AG04449 (cell line): Measurements from ENCODE around the gene EHMT1.

Experiments used
- CTCF ChIA-PET: fragments of 350-600 bp; formaldehyde crosslinking; extraction: SDS; loops from one replicate; lab custom pipeline; 2021; ENCODE audit warnings: antibody characterized with exemption; lab: Yijun Ruan, JAX
- POLR2A ChIA-PET: fragments of 400-600, 350-600 bp; formaldehyde crosslinking; extraction: SDS; loops from one replicate; lab custom pipeline; 2020; ENCODE audit warnings: antibody characterized with exemption, inconsistent platforms; lab: Yijun Ruan, JAX
- DNase-seq: peaks from one replicate; pipeline ENCODE4 v3.0.0-alpha.2; 2010; ENCODE audit warnings: low read depth, low spot score
- H3K4me3 ChIP-seq: 2 replicates; pipeline ENCODE4 v1.5.1; 2011; ENCODE audit warnings: low read depth, mild to moderate bottlenecking, control low read depth, low read length
- TF ChIP-seq, protein P1 (sequence below): IDR thresholded peaks from one replicate; pipeline ENCODE4 v1.5.1; 2011; ENCODE audit warnings: mild to moderate bottlenecking, moderate library complexity, low read length, control low read depth, inconsistent platforms; ENCODE audit not compliant: insufficient read depth; ENCODE audit errors: missing control alignments

The EHMT1 gene

GRCh38 chr9:137663584-137663983, 44.8 kb downstream of the EHMT1 start:
- ChIA-PET CTCF (interaction anchor here (3.3 kb wide), 1 partner anchor 9 kb away, joined by 18 read pairs; no protein-coding TSS in a partner anchor), POLR2A (no interaction called here)
- DNase-seq, result no peak
- no peak overlapping the region for H3K4me3 ChIP-seq
- TF ChIP-seq, protein P1, sequence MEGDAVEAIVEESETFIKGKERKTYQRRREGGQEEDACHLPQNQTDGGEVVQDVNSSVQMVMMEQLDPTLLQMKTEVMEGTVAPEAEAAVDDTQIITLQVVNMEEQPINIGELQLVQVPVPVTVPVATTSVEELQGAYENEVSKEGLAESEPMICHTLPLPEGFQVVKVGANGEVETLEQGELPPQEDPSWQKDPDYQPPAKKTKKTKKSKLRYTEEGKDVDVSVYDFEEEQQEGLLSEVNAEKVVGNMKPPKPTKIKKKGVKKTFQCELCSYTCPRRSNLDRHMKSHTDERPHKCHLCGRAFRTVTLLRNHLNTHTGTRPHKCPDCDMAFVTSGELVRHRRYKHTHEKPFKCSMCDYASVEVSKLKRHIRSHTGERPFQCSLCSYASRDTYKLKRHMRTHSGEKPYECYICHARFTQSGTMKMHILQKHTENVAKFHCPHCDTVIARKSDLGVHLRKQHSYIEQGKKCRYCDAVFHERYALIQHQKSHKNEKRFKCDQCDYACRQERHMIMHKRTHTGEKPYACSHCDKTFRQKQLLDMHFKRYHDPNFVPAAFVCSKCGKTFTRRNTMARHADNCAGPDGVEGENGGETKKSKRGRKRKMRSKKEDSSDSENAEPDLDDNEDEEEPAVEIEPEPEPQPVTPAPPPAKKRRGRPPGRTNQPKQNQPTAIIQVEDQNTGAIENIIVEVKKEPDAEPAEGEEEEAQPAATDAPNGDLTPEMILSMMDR, result no peak

DNA sequence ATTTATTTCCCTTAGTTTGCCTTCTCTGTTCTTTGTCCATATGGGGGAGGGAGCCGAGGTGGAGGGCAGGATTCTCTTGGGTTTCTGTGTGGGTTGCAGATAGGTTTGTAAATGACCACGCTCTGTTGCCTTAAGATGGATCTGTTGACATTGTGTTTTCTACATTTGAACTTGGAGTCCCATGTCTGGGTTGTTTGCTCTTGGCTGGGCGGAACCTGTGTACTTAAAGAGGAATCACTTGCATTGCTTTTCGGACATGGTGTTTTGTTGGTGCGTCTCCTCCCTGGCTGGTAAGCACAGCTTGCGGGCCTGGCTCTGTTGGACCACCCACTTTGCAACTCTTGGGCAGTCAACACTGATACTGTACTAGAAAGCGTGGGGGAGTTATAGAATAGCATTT, 45.9 kb downstream of the EHMT1 start:
- TF ChIP-seq, protein P1, result no peak
- POLR2A ChIA-PET, result no interaction called here
- no peak overlapping the region for H3K4me3 ChIP-seq
- CTCF ChIA-PET, result interaction anchor here (0.7 to 3.3 kb wide), 8 partner anchors 8 to 44 kb away, joined by 3 to 18 read pairs (median 4); no protein-coding TSS in a partner anchor
- DNase-seq, result no peak

DNA sequence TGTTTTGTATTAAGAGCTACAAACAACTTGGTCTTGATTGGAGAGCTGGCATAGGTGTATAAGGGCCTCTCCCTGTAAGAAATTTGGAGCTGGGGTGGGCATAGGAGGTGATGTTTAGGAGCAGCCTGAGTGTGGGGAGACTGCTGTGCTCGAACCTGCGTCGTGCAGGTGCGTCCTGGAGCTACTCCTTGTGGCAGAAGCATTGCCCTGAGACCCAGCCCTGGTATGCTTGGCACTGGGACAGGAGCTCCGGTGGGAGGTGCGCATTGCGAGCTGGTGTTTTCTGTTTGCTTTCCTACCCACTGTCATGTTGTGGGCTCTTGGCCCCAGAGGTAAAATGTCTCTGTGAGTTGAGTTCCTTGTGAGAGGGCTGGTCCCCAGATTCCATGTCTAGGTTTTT, 46.4 kb downstream of the EHMT1 start:
- ChIA-PET POLR2A (interaction anchor here (1.0 kb wide), 1 partner anchor 9 kb away, joined by 3 read pairs; no protein-coding TSS in a partner anchor), CTCF (interaction anchor here (0.7 to 3.3 kb wide), 12 partner anchors 8 to 49 kb away, joined by 3 to 18 read pairs (median 4); no protein-coding TSS in a partner anchor)
- no peak for DNase-seq
- TF ChIP-seq, protein P1, result no peak
- no peak overlapping the region for H3K4me3 ChIP-seq

GRCh38 chr9:137665697-137666512, 47.1 kb downstream of the EHMT1 start:
- CTCF ChIA-PET, result interaction anchor here (0.6 to 3.3 kb wide), 11 partner anchors 7 to 136 kb away, joined by 3 to 18 read pairs (median 4); no protein-coding TSS in a partner anchor
- POLR2A ChIA-PET, result interaction anchor here (1.0 kb wide), 1 partner anchor 10 kb away, joined by 3 read pairs; no protein-coding TSS in a partner anchor
- no peak overlapping the region for H3K4me3 ChIP-seq
- TF ChIP-seq, protein P1, result peak; percentile 43
- DNase-seq, result no peak

GRCh38 chr9:137666513-137666822, 47.7 kb downstream of the EHMT1 start:
- POLR2A ChIA-PET, result no interaction called here
- TF ChIP-seq, protein P1, result no peak
- CTCF ChIA-PET, result interaction anchor here (1.3 to 2.3 kb wide), 3 partner anchors 12 to 26 kb away, joined by 4 to 6 read pairs (median 5); no protein-coding TSS in a partner anchor
- no peak overlapping the region for H3K4me3 ChIP-seq
- DNase-seq, result no peak
